A673 (cell line): ENCODE data around the gene AEN. TPM values are rescaled to one million over a fixed set of nuclear protein-coding genes. Genes with fewer than 3 reads are reported as not detected.
"Not testable (repeated sequence)": the region's sequence is repeated elsewhere in the genome, so short reads cannot be mapped to it uniquely, and the experiment has no call there.

Source experiments
- BruUV-seq: library from RNA; stranded (reverse); fragments of 400-500 nt; replicated peaks from 2 replicates; lab custom pipeline; 2021; lab: Mats Ljungman, UMichigan
- CTCF ChIA-PET: fragments of 300-600 bp; sonication (Branson Sonifier 250); formaldehyde crosslinking; loops from one replicate; lab custom pipeline; 2022; ENCODE audit warnings: antibody characterized with exemption; lab: Charles Lee
- POLR2A ChIA-PET: fragments of 300-600 bp; sonication (Branson Sonifier 250); formaldehyde crosslinking; loops from one replicate; lab custom pipeline; 2022; ENCODE audit warnings: antibody characterized with exemption; ENCODE audit not compliant: low non-redundant PET; lab: Charles Lee
- DNase-seq: peaks from one replicate; pipeline ENCODE4 v3.0.0-alpha.2; 2015; ENCODE audit warnings: low spot score
- H3K27ac ChIP-seq: fragments of 200-600 bp; sonication (generic); 2 replicates; pipeline ENCODE4 v1.5.1; 2016; ENCODE audit warnings: mixed run types, low read depth, mild to moderate bottlenecking, mixed read lengths, antibody characterized with exemption, low read length; ENCODE audit not compliant: poor library complexity, severe bottlenecking
- H3K27me3 ChIP-seq: fragments of 200-600 bp; sonication (generic); replicated peaks from 2 replicates; pipeline ENCODE4 v1.6.1; 2017; ENCODE audit warnings: mixed run types, low read depth, mild to moderate bottlenecking, mixed read lengths, antibody characterized with exemption, low read length; ENCODE audit not compliant: insufficient read depth, poor library complexity
- H3K36me3 ChIP-seq: fragments of 200-600 bp; sonication (generic); 2 replicates; pipeline ENCODE4 v1.6.1; 2016; ENCODE audit warnings: mixed run types, mild to moderate bottlenecking, mixed read lengths, antibody characterized with exemption, low read length; ENCODE audit not compliant: insufficient read depth, poor library complexity, severe bottlenecking
- H3K4me1 ChIP-seq: fragments of 200-600 bp; sonication (generic); 2 replicates; pipeline ENCODE4 v1.6.1; 2017; ENCODE audit warnings: mixed run types, mild to moderate bottlenecking, mixed read lengths, antibody characterized with exemption, low read length; ENCODE audit not compliant: insufficient read depth, poor library complexity, severe bottlenecking
- H3K4me3 ChIP-seq: fragments of 200-600 bp; sonication (generic); 2 replicates; pipeline ENCODE4 v1.5.1; 2016; ENCODE audit warnings: low read depth, mixed run types, mild to moderate bottlenecking, mixed read lengths, low read length; ENCODE audit not compliant: poor library complexity, severe bottlenecking
- H3K9me3 ChIP-seq: fragments of 200-600 bp; sonication (generic); 2 replicates; pipeline ENCODE4 v1.6.1; 2016; ENCODE audit warnings: mixed run types, low read depth, mild to moderate bottlenecking, mixed read lengths, antibody characterized with exemption, low read length; ENCODE audit not compliant: poor library complexity, severe bottlenecking
- EZH2 ChIP-seq: fragments of 200-600 bp; sonication (generic); IDR thresholded peaks from 2 replicates; pipeline ENCODE4 v1.6.1; 2017; ENCODE audit warnings: borderline replicate concordance, low read depth, mild to moderate bottlenecking, mixed read lengths, antibody characterized with exemption, low read length; ENCODE audit not compliant: poor library complexity, severe bottlenecking
- intact Hi-C: fragments of 100-400 bp; cut with micrococcal nuclease; formaldehyde crosslinking; loops from one replicate; pipeline ENCODE4 v1.10.0; 2022; ENCODE audit not compliant: unreplicated experiment
- total RNA-seq: library from RNA; stranded (reverse); gene quantifications from 2 replicates; pipeline ENCODE4 v1.2.3, GENCODE V29; 2021
- TF ChIP-seq, protein P1 (sequence below): fragments of 300-800, 200-600 bp; sonication (generic); conservative IDR thresholded peaks from 2 replicates; pipeline ENCODE4 v1.5.1; 2017; ENCODE audit warnings: low read depth, mild to moderate bottlenecking, antibody characterized with exemption, low read length, moderate library complexity, mixed read lengths

Gene AEN
- total RNA-seq, 1 experiment from 2014 or later: 52.4 TPM

DNA sequence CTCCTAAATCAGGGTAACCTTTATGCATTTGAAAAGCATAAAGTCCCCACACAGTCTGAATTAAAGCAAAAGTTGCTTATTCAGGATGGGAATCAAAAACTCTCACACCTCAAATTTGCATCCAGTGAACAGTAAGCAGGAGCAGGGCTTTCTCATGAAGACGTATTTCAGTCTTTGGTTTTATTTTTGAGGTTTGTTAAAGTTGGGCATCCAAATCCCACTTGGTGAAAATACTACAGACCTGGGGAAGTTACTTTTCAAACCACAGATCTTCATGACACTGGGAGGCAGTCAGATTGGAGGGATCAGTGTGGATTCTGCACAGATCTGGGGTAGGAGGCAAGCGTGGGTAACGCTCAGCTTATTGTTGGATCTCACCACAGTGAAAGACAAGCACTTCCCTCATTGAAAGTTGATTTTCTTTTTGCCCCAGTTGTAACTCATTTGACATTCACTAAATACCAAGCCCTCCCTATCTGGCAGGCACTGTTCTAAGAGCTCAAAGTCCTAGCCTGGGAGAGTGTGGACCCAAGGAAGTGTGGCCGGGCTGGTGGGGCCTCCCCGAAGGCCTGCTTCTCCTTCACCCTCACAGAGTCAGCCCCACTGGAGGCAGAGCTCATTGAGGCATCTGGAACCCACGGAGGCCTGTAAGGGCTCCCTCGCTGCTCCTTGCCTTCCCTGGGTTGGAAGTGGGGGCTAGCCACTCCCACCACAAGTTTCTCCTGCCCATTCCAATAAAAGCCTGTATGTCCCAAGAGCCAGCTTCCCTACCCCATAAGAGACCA lies 16.9 kb downstream of the AEN start:
- CTCF ChIA-PET: interaction anchor here (1.7 kb wide), 1 partner anchor 13 kb away, joined by 6 read pairs; no protein-coding TSS in a partner anchor
- BruUV-seq: no TSS peak
- DNase-seq: no peak

DNA sequence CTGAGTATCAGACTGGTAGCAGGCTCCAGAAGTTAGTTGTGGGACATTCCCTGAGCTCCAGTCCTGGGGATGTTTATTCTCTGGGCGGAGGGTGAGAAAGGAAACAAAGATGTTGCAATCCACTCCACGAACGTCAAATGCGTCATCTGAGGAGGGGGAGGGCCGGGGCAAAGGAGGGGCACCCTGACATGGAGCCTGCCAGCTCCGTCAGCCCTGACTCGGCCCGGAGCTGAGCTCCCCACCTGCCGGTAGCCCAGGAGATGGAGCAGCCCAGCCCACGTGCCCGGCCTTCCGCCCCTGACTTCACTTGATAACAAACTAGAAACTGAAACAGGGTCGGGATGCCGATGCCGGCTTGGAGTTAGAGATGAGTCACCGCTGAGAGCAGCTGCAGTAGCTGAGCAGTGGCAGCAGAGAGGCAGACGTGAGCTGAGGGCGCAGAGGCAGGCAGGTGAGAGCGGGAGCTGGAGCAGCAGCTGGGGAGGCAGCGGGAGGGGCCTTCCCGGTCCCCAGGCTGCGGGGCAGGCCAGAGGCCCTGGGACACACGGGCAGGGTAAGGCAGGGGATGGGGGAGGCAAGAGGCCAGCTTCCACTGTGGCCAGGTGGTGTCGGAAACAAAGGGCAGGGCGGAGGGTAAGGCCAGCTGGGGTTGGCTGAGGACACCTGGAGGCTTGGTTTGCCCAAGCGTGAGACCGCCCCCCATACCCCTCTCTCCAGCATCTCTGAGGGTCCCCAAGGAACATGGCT lies 17.7 kb downstream of the AEN start, which contains the start of gene ISG20:
Gene ISG20 (plus strand): TSS at position 391 of the 747 bp plus-strand sequence. CDS start 351 bp downstream, at position 742.
- Histone ChIP-seq H3K36me3 (peaks cover under 1% of the 10 kb centered on the region), H3K4me1 (peaks cover 7% of the 10 kb centered on the region), H3K9me3 (no peaks in the 10 kb centered on the region), H3K4me3 (peak within 1 kb of the TSS; percentile 48), H3K27me3 (no peaks in the 10 kb centered on the region), H3K27ac (peak within 1 kb of the TSS; percentile 64)
- ChIA-PET CTCF (interaction anchor here (1.7 kb wide), 1 partner anchor 14 kb away, joined by 6 read pairs; no protein-coding TSS in a partner anchor), POLR2A (no interaction called here)
- no TSS peak for BruUV-seq
- intact Hi-C loops: no loop called here
- TF ChIP-seq EZH2: no peak
- TF ChIP-seq, protein P1, sequence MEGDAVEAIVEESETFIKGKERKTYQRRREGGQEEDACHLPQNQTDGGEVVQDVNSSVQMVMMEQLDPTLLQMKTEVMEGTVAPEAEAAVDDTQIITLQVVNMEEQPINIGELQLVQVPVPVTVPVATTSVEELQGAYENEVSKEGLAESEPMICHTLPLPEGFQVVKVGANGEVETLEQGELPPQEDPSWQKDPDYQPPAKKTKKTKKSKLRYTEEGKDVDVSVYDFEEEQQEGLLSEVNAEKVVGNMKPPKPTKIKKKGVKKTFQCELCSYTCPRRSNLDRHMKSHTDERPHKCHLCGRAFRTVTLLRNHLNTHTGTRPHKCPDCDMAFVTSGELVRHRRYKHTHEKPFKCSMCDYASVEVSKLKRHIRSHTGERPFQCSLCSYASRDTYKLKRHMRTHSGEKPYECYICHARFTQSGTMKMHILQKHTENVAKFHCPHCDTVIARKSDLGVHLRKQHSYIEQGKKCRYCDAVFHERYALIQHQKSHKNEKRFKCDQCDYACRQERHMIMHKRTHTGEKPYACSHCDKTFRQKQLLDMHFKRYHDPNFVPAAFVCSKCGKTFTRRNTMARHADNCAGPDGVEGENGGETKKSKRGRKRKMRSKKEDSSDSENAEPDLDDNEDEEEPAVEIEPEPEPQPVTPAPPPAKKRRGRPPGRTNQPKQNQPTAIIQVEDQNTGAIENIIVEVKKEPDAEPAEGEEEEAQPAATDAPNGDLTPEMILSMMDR: peak; percentile 45
- DNase-seq: peak; percentile 82

More for the DNA sequence above, 16.9 kb downstream of the AEN start:
- POLR2A ChIA-PET: no interaction called here
- Histone ChIP-seq H3K4me1 (peaks cover 7% of the 10 kb centered on the region), H3K27me3 (no peaks in the 10 kb centered on the region), H3K36me3 (peaks cover 4% of the 10 kb centered on the region), H3K27ac (peak overlapping the region; percentile 64), H3K9me3 (no peaks in the 10 kb centered on the region), H3K4me3 (peak overlapping the region; percentile 48)
- TF ChIP-seq EZH2: no peak
- TF ChIP-seq, protein P1: no peak
- intact Hi-C loops: no loop called here

DNA sequence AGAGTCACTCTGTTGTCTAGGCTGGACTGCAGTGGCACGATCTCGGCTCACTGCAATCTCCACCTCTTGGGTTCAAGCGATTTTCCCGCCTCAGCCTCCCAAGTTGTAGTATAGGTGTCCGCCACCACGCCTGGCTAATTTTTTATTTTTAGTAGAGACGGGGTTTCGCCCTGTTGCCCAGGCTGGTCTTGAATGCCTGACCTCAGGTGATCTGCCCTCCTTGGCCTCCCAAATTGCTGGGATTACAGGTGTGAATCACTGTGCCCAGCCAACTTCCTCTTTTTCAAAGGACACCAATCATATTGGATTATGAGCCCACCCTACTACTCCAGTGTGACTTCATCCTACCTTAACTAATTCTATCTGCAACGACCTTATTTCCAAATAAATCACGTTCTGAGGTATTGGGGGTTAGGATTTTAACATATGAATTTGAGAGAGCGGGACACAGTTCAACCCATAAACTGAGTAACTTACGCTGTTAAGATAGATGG lies 20.9 kb downstream of the AEN start:
- no peak overlapping the region for H3K4me3 ChIP-seq
- no peaks in the 10 kb centered on the region for H3K36me3 ChIP-seq
- H3K9me3 ChIP-seq: no peaks in the 10 kb centered on the region
- CTCF ChIA-PET: no interaction called here
- peaks cover 7% of the 10 kb centered on the region for H3K4me1 ChIP-seq
- H3K27me3 ChIP-seq: no peaks in the 10 kb centered on the region
- intact Hi-C loops: no loop called here
- BruUV-seq: no TSS peak
- no peak for DNase-seq
- POLR2A ChIA-PET: no interaction called here
- H3K27ac ChIP-seq: no peak overlapping the region
- no peak for TF ChIP-seq EZH2
- TF ChIP-seq, protein P1: no peak

DNA sequence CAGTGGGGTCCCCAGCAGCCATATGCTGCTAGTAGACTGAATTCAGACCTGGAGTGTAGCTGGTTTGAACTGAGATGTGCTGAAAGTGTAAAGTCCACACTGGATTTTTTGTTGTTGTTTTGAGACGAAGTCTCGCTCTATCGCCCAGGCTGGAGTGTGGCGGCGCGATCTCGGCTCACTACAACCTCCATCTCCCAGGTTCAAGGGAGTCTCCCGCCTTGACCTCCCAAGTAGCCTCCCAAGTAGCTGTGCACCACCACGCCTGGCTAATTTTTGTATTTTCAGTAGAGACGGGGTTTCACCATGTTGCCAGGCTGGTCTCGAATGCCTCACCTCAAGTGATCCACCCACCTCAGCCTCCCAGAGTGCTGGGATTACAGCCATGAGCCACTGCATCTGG lies 21.4 kb downstream of the AEN start:
- BruUV-seq, H3K27me3 ChIP-seq, H3K9me3 ChIP-seq, DNase-seq, CTCF ChIA-PET, POLR2A ChIA-PET, H3K4me3 ChIP-seq, H3K4me1 ChIP-seq, intact Hi-C loops, H3K36me3 ChIP-seq, H3K27ac ChIP-seq: not testable (repeated sequence)
